HG03060 (cell line): ENCODE data around the gene SLC66A2.

Experiments used
- ATAC-seq: cut with Tn5 transposase; IDR thresholded peaks from one replicate; pipeline ENCODE4 v1.9.1; 2021; ENCODE audit warnings: low read depth, moderate number of reproducible peaks; ENCODE audit not compliant: unreplicated experiment

The SLC66A2 gene

GRCh38 chr18:79852561-79853302 is 98.7 kb downstream of the SLC66A2 start:
- no peak for ATAC-seq
